DND-41 (cell line): Measurements from ENCODE around the gene RACGAP1.

Experiments used
- ATAC-seq: fragments of 200-7000 bp; cut with Tn5 transposase; 3 replicates; pipeline ENCODE4 v1.9.1; 2021; ENCODE audit warnings: low read depth; ENCODE audit not compliant: insufficient read depth
- DNase-seq: peaks from one replicate; pipeline ENCODE4 v3.0.0-alpha.2; 2020
- H2AFZ ChIP-seq: 2 replicates; pipeline ENCODE4 v1.6.0; 2012; ENCODE audit warnings: low read depth, low read length
- H3K27ac ChIP-seq: 2 replicates; pipeline ENCODE4 v1.5.1; 2012; ENCODE audit warnings: low read length, inconsistent platforms
- H3K27me3 ChIP-seq: fragments of 200-600 bp; sonication (generic); 2 replicates; pipeline ENCODE4 v1.6.0; 2012; ENCODE audit warnings: low read length, mild to moderate bottlenecking, inconsistent platforms; ENCODE audit not compliant: insufficient read depth, poor library complexity
- H3K36me3 ChIP-seq: 2 replicates; pipeline ENCODE4 v1.5.1; 2012; ENCODE audit warnings: low read length, inconsistent platforms; ENCODE audit not compliant: insufficient read depth
- H3K4me1 ChIP-seq: 2 replicates; pipeline ENCODE4 v1.5.1; 2012; ENCODE audit warnings: mild to moderate bottlenecking, low read length; ENCODE audit not compliant: insufficient read depth
- H3K4me2 ChIP-seq: 2 replicates; pipeline ENCODE4 v1.6.0; 2012; ENCODE audit warnings: mild to moderate bottlenecking, moderate library complexity, low read length, inconsistent platforms; ENCODE audit not compliant: insufficient read depth
- H3K4me3 ChIP-seq, 2 experiments: fragments of 200-600 bp in 1 of 2; shearing (Covaris generic) in 1 of 2; 2 replicates each; pipeline ENCODE4 v1.5.1; 2012 to 2016; ENCODE audit warnings: inconsistent platforms in 2 of 2, low read length in 2 of 2, mild to moderate bottlenecking in 2 of 2, low read depth in 1 of 2, moderate library complexity in 1 of 2
- H3K79me2 ChIP-seq: 2 replicates; pipeline ENCODE4 v1.6.0; 2012; ENCODE audit warnings: low read length, inconsistent platforms; ENCODE audit not compliant: insufficient read depth
- H3K9ac ChIP-seq: 2 replicates; pipeline ENCODE4 v1.6.0; 2012; ENCODE audit warnings: low read depth, mild to moderate bottlenecking, inconsistent platforms, low read length, moderate library complexity
- H3K9me3 ChIP-seq: 2 replicates; pipeline ENCODE4 v1.5.1; 2012; ENCODE audit warnings: low read length, moderate library complexity, mild to moderate bottlenecking, inconsistent platforms; ENCODE audit not compliant: insufficient read depth, severe bottlenecking
- H4K20me1 ChIP-seq: 2 replicates; pipeline ENCODE4 v1.6.0; 2012; ENCODE audit warnings: low read length; ENCODE audit not compliant: insufficient read depth
- CTCF ChIP-seq: IDR thresholded peaks from 2 replicates; pipeline ENCODE4 v1.5.1; 2012; ENCODE audit warnings: borderline replicate concordance, low read length, moderate library complexity, mild to moderate bottlenecking; ENCODE audit not compliant: poor library complexity, severe bottlenecking; ENCODE audit errors: extremely low read depth
- EZH2 ChIP-seq: IDR thresholded peaks from 3 replicates; pipeline ENCODE4 v1.6.1; 2012; ENCODE audit warnings: borderline replicate concordance, low read depth, mild to moderate bottlenecking, moderate library complexity, low read length, inconsistent platforms; ENCODE audit not compliant: severe bottlenecking

RACGAP1 gene

GRCh38 chr12:50026691-50027090 is 1.4 kb upstream of the RACGAP1 start:
- no peak for ATAC-seq
- peaks cover 36% of the 10 kb centered on the region for H3K79me2 ChIP-seq

GRCh38 chr12:50024805-50025186 is 498 bp downstream of the RACGAP1 start:
- no peak for TF ChIP-seq CTCF
- TF ChIP-seq EZH2, result no peak
- no peaks in the 10 kb centered on the region for H3K27me3 ChIP-seq
- H2AFZ ChIP-seq, result peak overlapping the region; percentile 81
- peak overlapping the region; percentile 93 for H3K27ac ChIP-seq
- H3K4me2 ChIP-seq, result peak overlapping the region; percentile 65
- ATAC-seq (peak; percentile 49), DNase-seq (no peak)
- peaks cover 42% of the 10 kb centered on the region for H3K4me1 ChIP-seq
- H3K9me3 ChIP-seq, result no peaks in the 10 kb centered on the region
- H3K36me3 ChIP-seq, result peaks cover 22% of the 10 kb centered on the region
- peak overlapping the region; percentile 90 for H3K9ac ChIP-seq
- H3K79me2 ChIP-seq, result peaks cover 55% of the 10 kb centered on the region
- H3K4me3 ChIP-seq, result peak overlapping the region; percentile 86 to 90
- peaks cover 8% of the 10 kb centered on the region; the same call in 1 of the 2 replicates for H4K20me1 ChIP-seq

More at GRCh38 chr12:50026691-50027090, 1.4 kb upstream of the RACGAP1 start:
- H4K20me1 ChIP-seq, result peaks cover 5% of the 10 kb centered on the region; the same call in 1 of the 2 replicates
- H3K36me3 ChIP-seq, result peaks cover 15% of the 10 kb centered on the region
- no peak overlapping the region for H3K9ac ChIP-seq
- no peaks in the 10 kb centered on the region for H3K27me3 ChIP-seq
- DNase-seq, result no peak
- no peaks in the 10 kb centered on the region for H3K9me3 ChIP-seq
- H3K4me3 ChIP-seq, result no peak overlapping the region
- H2AFZ ChIP-seq, result peak overlapping the region; percentile 91; the same call in 1 of the 2 replicates
- H3K27ac ChIP-seq, result no peak overlapping the region
- TF ChIP-seq CTCF, result no peak
- no peak for TF ChIP-seq EZH2
- no peak overlapping the region for H3K4me2 ChIP-seq
- peaks cover 31% of the 10 kb centered on the region for H3K4me1 ChIP-seq

GRCh38 chr12:50024227-50024626 is 1.1 kb downstream of the RACGAP1 start:
- H3K79me2 ChIP-seq, result peaks cover 61% of the 10 kb centered on the region
- DNase-seq, result no peak
- H4K20me1 ChIP-seq, result peaks cover 10% of the 10 kb centered on the region; the same call in 1 of the 2 replicates
- H3K36me3 ChIP-seq, result peaks cover 24% of the 10 kb centered on the region
- peak overlapping the region; percentile 93 for H3K27ac ChIP-seq
- H2AFZ ChIP-seq, result no peak overlapping the region
- TF ChIP-seq EZH2, result no peak
- no peak for TF ChIP-seq CTCF
- peak overlapping the region; percentile 86 to 90; a peak in 3 of 4 replicates for H3K4me3 ChIP-seq
- H3K27me3 ChIP-seq, result no peaks in the 10 kb centered on the region
- H3K9me3 ChIP-seq, result no peaks in the 10 kb centered on the region
- no peak for ATAC-seq
- peak overlapping the region; percentile 65 for H3K4me2 ChIP-seq
- H3K4me1 ChIP-seq, result peaks cover 42% of the 10 kb centered on the region
- peak overlapping the region; percentile 90 for H3K9ac ChIP-seq
